ENCODE data around the gene LAPTM5. TPM values are rescaled to one million over a fixed set of nuclear protein-coding genes. Genes with fewer than 3 reads are reported as not detected.

Gene LAPTM5
- total and polyA plus RNA-seq, 4 donors = 58.7 to 653 (median 271) TPM

- DNase-seq (peak; percentile 54 to 86 (median 66)), ATAC-seq (ENCODE audit: insufficient read depth, low FRiP score) (no peak)
- Histone ChIP-seq H3K36me3 (ENCODE audit: control insufficient read depth in 4 of 4, insufficient read depth in 4 of 4, low read length in 4 of 4) (no peaks in the 10 kb centered on the region), H3K9ac (ENCODE audit: insufficient read depth in 1 of 2, low read length in 2 of 2) (no peak overlapping the region), H3K4me3 (no peak overlapping the region), H3K27ac (ENCODE audit: low read depth in 1 of 2, low read length in 1 of 2) (no peak overlapping the region), H3K4me1 (ENCODE audit: control insufficient read depth in 5 of 5, insufficient read depth in 5 of 5, low read length in 5 of 5) (peaks cover 0 to 30% (median 2%) of the 10 kb centered on the region in 5 donors), H3K9me3 (ENCODE audit: control insufficient read depth in 4 of 4, insufficient read depth in 3 of 4, low read length in 3 of 4) (no peaks in the 10 kb centered on the region), H3K27me3 (ENCODE audit: control insufficient read depth in 3 of 3, insufficient read depth in 3 of 3, low read length in 2 of 3) (peaks cover 0 to 20% (median 13%) of the 10 kb centered on the region in 3 donors)
- 49 to 50% methylated on average over 10 of the region's 10 CpGs for WGBS, 2 donors
- TF ChIP-seq, protein P1, sequence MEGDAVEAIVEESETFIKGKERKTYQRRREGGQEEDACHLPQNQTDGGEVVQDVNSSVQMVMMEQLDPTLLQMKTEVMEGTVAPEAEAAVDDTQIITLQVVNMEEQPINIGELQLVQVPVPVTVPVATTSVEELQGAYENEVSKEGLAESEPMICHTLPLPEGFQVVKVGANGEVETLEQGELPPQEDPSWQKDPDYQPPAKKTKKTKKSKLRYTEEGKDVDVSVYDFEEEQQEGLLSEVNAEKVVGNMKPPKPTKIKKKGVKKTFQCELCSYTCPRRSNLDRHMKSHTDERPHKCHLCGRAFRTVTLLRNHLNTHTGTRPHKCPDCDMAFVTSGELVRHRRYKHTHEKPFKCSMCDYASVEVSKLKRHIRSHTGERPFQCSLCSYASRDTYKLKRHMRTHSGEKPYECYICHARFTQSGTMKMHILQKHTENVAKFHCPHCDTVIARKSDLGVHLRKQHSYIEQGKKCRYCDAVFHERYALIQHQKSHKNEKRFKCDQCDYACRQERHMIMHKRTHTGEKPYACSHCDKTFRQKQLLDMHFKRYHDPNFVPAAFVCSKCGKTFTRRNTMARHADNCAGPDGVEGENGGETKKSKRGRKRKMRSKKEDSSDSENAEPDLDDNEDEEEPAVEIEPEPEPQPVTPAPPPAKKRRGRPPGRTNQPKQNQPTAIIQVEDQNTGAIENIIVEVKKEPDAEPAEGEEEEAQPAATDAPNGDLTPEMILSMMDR (IDR thresholded peaks at IDR 0.05; ENCODE audit: control extremely low read depth, extremely low read depth) = no peak
These were observed 71.2 kb downstream of the LAPTM5 start for GRCh38 chr1:30686236-30686935.

GRCh38 chr1:30685796-30686165 is 71.8 kb downstream of the LAPTM5 start:
- TF ChIP-seq, protein P1 (IDR thresholded peaks at IDR 0.05; ENCODE audit: control extremely low read depth, extremely low read depth) = no peak
- H3K27ac ChIP-seq (ENCODE audit: low read depth in 1 of 2, low read length in 1 of 2) = peak overlapping the region in 1 of 2 donors; percentile 10
- no peak overlapping the region for H3K9ac ChIP-seq (ENCODE audit: insufficient read depth in 1 of 2, low read length in 2 of 2)
- H3K27me3 ChIP-seq (ENCODE audit: control insufficient read depth in 3 of 3, insufficient read depth in 3 of 3, low read length in 2 of 3) = peaks cover 0 to 20% (median 13%) of the 10 kb centered on the region in 3 donors
- H3K9me3 ChIP-seq (ENCODE audit: control insufficient read depth in 4 of 4, insufficient read depth in 3 of 4, low read length in 3 of 4) = no peaks in the 10 kb centered on the region
- DNase-seq (no peak), ATAC-seq (ENCODE audit: insufficient read depth, low FRiP score) (no peak)
- WGBS, 2 donors = 25 to 29% methylated on average over 11 of the region's 11 CpGs
- H3K36me3 ChIP-seq (ENCODE audit: control insufficient read depth in 4 of 4, insufficient read depth in 4 of 4, low read length in 4 of 4) = no peaks in the 10 kb centered on the region
- peaks cover 0 to 30% (median 2%) of the 10 kb centered on the region in 5 donors for H3K4me1 ChIP-seq (ENCODE audit: control insufficient read depth in 5 of 5, insufficient read depth in 5 of 5, low read length in 5 of 5)
- H3K4me3 ChIP-seq = peak overlapping the region; percentile 13

DNA sequence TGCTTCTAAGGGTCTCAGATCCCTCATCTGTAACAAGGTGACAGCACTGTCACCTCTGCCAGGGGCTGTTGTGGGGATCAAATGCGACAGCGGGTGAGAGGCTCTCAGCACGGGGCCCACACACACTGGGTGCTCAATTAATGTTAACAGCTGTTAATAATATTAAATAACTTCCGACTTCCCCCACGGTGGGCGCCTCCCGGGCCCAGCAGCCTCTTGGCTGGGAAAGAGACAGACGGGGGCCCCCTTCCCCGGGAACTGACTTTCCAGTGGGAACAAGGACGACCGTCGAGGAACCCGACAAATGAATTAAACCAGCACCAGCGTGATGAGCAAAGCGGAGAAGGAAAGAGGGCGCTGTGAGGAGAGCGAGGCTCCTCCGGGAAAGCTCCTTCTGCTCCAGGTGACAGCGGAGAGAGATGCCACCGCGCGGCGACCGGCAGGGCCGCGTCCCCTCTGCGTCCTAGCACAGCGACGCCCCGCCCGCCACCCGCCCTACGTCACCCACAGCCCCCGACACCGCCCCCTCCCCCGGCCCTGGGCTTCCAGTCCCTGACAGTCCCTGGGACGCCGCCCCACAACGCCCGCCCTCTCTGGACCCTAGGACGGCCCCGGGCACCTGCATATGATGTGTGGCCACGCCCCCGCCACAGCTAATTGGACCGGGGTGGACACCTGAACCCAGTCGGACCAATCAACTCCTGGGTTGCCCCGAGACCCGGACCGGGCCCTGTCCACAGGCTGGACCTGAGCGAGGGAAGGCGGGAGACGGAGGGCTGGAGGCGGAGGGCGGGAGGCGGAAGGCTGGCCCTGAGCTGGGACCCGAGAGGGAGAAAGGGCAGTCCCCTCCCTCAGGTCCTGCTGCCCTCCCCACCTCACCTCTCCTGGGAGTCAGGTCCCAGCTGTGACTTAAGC is 72.4 kb downstream of the LAPTM5 start:
- DNase-seq = peak; percentile 52 to 70 (median 69)
- H3K27me3 ChIP-seq (ENCODE audit: control insufficient read depth in 3 of 3, insufficient read depth in 3 of 3, low read length in 2 of 3) = peaks cover 0 to 20% (median 13%) of the 10 kb centered on the region in 3 donors
- no peaks in the 10 kb centered on the region for H3K36me3 ChIP-seq (ENCODE audit: control insufficient read depth in 4 of 4, insufficient read depth in 4 of 4, low read length in 4 of 4)
- peaks cover 0 to 30% (median 2%) of the 10 kb centered on the region in 5 donors for H3K4me1 ChIP-seq (ENCODE audit: control insufficient read depth in 5 of 5, insufficient read depth in 5 of 5, low read length in 5 of 5)
- no peak overlapping the region for H3K9ac ChIP-seq (ENCODE audit: insufficient read depth in 1 of 2, low read length in 2 of 2)
- peak overlapping the region; percentile 13 for H3K4me3 ChIP-seq
- H3K9me3 ChIP-seq (ENCODE audit: control insufficient read depth in 4 of 4, insufficient read depth in 3 of 4, low read length in 3 of 4) = peaks cover 0 to 4% (median 0%) of the 10 kb centered on the region in 4 donors
- ATAC-seq (ENCODE audit: insufficient read depth, low FRiP score) = peak; percentile 88
- 7 to 8% methylated on average over 48 to 56 of the region's 56 CpGs for WGBS, 2 donors
- TF ChIP-seq, protein P1 (IDR thresholded peaks at IDR 0.05; ENCODE audit: control extremely low read depth, extremely low read depth) = no peak
- H3K27ac ChIP-seq (ENCODE audit: low read depth in 1 of 2, low read length in 1 of 2) = peak overlapping the region in 1 of 2 donors; percentile 10

Data from lung (tissue), 12 donors.